SH-SY5Y (cell line): ENCODE data around the gene DDX51.

Experiments used
- GATA2 ChIP-seq: IDR thresholded peaks from 2 replicates; pipeline ENCODE4 v1.6.1; 2011; ENCODE audit warnings: mild to moderate bottlenecking, low read depth, low read length
- GATA3 ChIP-seq: IDR thresholded peaks from 2 replicates; pipeline ENCODE4 v1.6.1; 2011; ENCODE audit warnings: low read depth, mild to moderate bottlenecking, low read length, moderate library complexity

DNA sequence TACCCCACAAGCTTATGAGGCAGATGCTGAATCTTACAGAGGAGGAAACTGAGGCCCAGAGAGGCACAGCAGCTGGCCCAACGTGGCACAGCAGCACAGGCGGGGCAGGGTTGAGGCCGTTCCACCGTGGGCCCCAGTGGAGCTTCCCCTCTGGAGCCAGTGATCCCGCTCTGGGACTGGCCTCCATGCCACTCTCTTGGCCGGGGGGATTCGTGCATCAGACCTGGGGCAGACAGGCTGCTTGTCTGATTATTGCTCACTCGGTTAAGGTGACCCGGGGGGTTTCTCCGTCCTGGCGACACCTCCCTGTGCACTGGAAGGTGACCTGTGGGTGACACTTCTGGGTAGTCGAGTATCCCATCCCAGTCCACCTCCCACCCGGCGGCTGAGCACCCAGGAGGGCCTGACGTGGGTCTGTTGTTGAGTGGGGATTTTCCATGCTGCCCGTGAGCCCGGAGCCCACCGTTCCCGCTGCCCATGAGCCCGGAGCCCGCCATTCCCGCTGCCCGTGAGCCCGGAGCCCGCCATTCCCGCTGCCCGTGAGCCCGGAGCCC is 27.9 kb upstream of the DDX51 start:
- no peak for TF ChIP-seq GATA2
- no peak for TF ChIP-seq GATA3
